ENCODE measurements around the gene PHB1.

DNA sequence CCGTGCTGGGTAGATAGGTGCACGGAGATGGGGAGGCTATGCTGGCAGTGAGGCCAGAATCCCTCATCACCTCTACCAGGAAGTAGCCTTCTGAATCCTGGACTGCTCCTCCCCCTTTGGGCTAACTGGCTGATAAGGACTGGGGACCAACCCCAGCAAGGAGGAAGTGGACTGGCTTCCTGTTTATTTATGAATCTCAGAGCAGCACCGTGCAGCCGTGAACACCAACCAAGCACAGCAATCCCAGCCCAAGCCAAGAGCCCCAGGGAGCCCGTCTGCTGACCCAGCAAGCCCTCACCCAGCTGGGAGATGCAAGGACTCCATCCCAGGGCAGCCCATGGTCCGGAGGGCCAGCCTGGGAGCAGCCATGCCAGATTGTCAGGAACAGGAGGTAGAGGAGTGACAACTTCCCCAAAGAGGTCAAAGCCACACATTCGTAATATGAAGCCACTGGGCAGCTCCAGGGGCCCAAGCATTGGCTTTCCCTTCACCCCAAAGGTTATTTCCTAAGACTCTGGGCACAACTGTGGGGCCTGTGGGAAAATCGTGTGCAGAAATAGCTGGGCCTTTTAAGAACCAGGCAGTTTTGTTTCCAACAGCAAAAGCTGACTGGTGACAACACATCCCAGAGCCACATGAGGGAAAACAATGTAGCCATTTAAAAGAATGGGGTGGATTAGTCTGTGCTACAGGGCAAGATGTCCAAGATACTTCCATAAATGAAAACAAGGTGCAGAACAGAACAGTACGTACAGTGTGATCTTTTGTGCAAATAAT is 23.9 kb downstream of the PHB1 start:
- TF ChIP-seq, protein P1, sequence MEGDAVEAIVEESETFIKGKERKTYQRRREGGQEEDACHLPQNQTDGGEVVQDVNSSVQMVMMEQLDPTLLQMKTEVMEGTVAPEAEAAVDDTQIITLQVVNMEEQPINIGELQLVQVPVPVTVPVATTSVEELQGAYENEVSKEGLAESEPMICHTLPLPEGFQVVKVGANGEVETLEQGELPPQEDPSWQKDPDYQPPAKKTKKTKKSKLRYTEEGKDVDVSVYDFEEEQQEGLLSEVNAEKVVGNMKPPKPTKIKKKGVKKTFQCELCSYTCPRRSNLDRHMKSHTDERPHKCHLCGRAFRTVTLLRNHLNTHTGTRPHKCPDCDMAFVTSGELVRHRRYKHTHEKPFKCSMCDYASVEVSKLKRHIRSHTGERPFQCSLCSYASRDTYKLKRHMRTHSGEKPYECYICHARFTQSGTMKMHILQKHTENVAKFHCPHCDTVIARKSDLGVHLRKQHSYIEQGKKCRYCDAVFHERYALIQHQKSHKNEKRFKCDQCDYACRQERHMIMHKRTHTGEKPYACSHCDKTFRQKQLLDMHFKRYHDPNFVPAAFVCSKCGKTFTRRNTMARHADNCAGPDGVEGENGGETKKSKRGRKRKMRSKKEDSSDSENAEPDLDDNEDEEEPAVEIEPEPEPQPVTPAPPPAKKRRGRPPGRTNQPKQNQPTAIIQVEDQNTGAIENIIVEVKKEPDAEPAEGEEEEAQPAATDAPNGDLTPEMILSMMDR (IDR thresholded peaks at IDR 0.05; ENCODE audit: low read length): no peak
- no peak for TF ChIP-seq EZH2 (IDR thresholded peaks at IDR 0.05; ENCODE audit: borderline replicate concordance, low read length)
